Measurements from ENCODE around the gene FREY1.

FREY1 gene

GRCh38 chr11:45890886-45891550 is 16.1 kb downstream of the FREY1 start:
- no peak for DNase-seq

- no peak for DNase-seq
These were observed 17.1 kb downstream of the FREY1 start for GRCh38 chr11:45889966-45890365.

GRCh38 chr11:45889555-45889954 is 17.5 kb downstream of the FREY1 start:
- no peak for DNase-seq

- no peak for DNase-seq
These were observed 19.5 kb downstream of the FREY1 start for GRCh38 chr11:45887587-45887986.

- no peak for DNase-seq
These were observed 20.1 kb downstream of the FREY1 start for GRCh38 chr11:45886816-45887520.

- DNase-seq: no peak
These were observed 20.9 kb downstream of the FREY1 start for GRCh38 chr11:45885921-45886721.

GRCh38 chr11:45885274-45885920 is 21.7 kb downstream of the FREY1 start, which contains the start of gene MAPK8IP1:
MAPK8IP1 (plus strand) TSS chr11:45885651; CDS start chr11:45885821, 170 bp downstream.
- DNase-seq: no peak

GRCh38 chr11:45884596-45885185 is 22.4 kb downstream of the FREY1 start:
- DNase-seq: no peak

- no peak for DNase-seq
These were observed 25.2 kb downstream of the FREY1 start for GRCh38 chr11:45881708-45882368.

- no peak for DNase-seq
These were observed 26.1 kb downstream of the FREY1 start for GRCh38 chr11:45880772-45881570.

GRCh38 chr11:45879803-45880686 is 27.0 kb downstream of the FREY1 start:
- DNase-seq: no peak

GRCh38 chr11:45877845-45878244 is 29.2 kb downstream of the FREY1 start:
- no peak for DNase-seq

GRCh38 chr11:45877221-45877620 is 29.9 kb downstream of the FREY1 start:
- no peak for DNase-seq

- no peak for DNase-seq
These were observed 30.7 kb downstream of the FREY1 start for GRCh38 chr11:45876401-45876800.

GRCh38 chr11:45872651-45873356 is 34.3 kb downstream of the FREY1 start:
- no peak for DNase-seq

GRCh38 chr11:45871638-45872037 is 35.4 kb downstream of the FREY1 start:
- no peak for DNase-seq

- no peak for DNase-seq
These were observed 36.4 kb downstream of the FREY1 start for GRCh38 chr11:45870706-45871105.

GRCh38 chr11:45869551-45869950 is 37.5 kb downstream of the FREY1 start:
- no peak for DNase-seq

- no peak for DNase-seq
These were observed 43.0 kb downstream of the FREY1 start for GRCh38 chr11:45864041-45864440.

Measured in cortex of kidney (tissue), 1 donor.